Neural cell (in vitro differentiated cells): ENCODE measurements around the gene AHCYL1. TPM values are rescaled to one million over a fixed set of nuclear protein-coding genes. Genes with fewer than 3 reads are reported as not detected.

Experiments
- H2AFZ ChIP-seq: fragments of 200-600, 300-800 bp; sonication (generic), shearing (Covaris generic); 2 replicates; pipeline ENCODE4 v1.6.0; 2014; ENCODE audit warnings: low read depth, mild to moderate bottlenecking, antibody characterized with exemption, low read length, moderate library complexity
- H3F3A ChIP-seq: fragments of 200-600 bp; shearing (Covaris generic); 2 replicates; pipeline ENCODE4 v1.6.1; 2016; ENCODE audit warnings: mild to moderate bottlenecking, moderate library complexity, mixed read lengths, antibody characterized with exemption, low read length; ENCODE audit not compliant: insufficient read depth, poor library complexity, severe bottlenecking
- H3K27ac ChIP-seq: fragments of 200-600, 300-800 bp; sonication (generic), shearing (Covaris generic); 2 replicates; pipeline ENCODE4 v1.5.1; 2014; ENCODE audit warnings: mild to moderate bottlenecking, low read length, moderate library complexity
- H3K27me3 ChIP-seq: fragments of 300-800, 200-600 bp; sonication (generic), shearing (Covaris generic); 2 replicates; pipeline ENCODE4 v1.6.0; 2014; ENCODE audit warnings: mild to moderate bottlenecking, low read depth, low read length, moderate library complexity; ENCODE audit not compliant: insufficient read depth
- H3K36me3 ChIP-seq: fragments of 300-800, 200-600 bp; sonication (generic), shearing (Covaris generic); 2 replicates; pipeline ENCODE4 v1.5.1; 2014; ENCODE audit warnings: mild to moderate bottlenecking, antibody characterized with exemption, low read length, moderate library complexity; ENCODE audit not compliant: insufficient read depth
- H3K4me2 ChIP-seq: fragments of 300-800, 200-600 bp; sonication (generic), shearing (Covaris generic); 2 replicates; pipeline ENCODE4 v1.6.0; 2014; ENCODE audit warnings: mild to moderate bottlenecking, low read length
- H3K4me3 ChIP-seq: fragments of 300-800, 200-600 bp; sonication (generic), shearing (Covaris generic); 2 replicates; pipeline ENCODE4 v1.5.1; 2014; ENCODE audit warnings: mild to moderate bottlenecking, low read length, moderate library complexity
- H3K79me2 ChIP-seq: fragments of 200-600 bp; shearing (Covaris generic); replicated peaks from 2 replicates; pipeline ENCODE4 v1.6.0; 2014; ENCODE audit warnings: mild to moderate bottlenecking, low read length, moderate library complexity; ENCODE audit not compliant: insufficient read depth
- H3K9ac ChIP-seq: fragments of 300-800, 200-600 bp; sonication (generic), shearing (Covaris generic); 2 replicates; pipeline ENCODE4 v1.6.1; 2016; ENCODE audit warnings: mild to moderate bottlenecking, low read length, mixed read lengths
- H3K9me2 ChIP-seq: fragments of 200-600 bp; shearing (Covaris generic); 2 replicates; pipeline ENCODE4 v1.6.1; 2016; ENCODE audit warnings: mild to moderate bottlenecking, low read length, mixed read lengths; ENCODE audit not compliant: insufficient read depth
- H3K9me3 ChIP-seq: fragments of 200-600, 300-800 bp; sonication (generic), shearing (Covaris generic); 2 replicates; pipeline ENCODE4 v1.6.1; 2016; ENCODE audit warnings: mild to moderate bottlenecking, mixed run types, low read length, moderate library complexity, mixed read lengths
- H4K20me1 ChIP-seq: fragments of 200-600 bp; shearing (Covaris generic); 2 replicates; pipeline ENCODE4 v1.6.1; 2016; ENCODE audit warnings: mild to moderate bottlenecking, mixed run types; ENCODE audit not compliant: insufficient read depth
- CTCF ChIP-seq: fragments of 450-650 bp; IDR thresholded peaks from 2 replicates; pipeline ENCODE4 v1.5.1; 2014; ENCODE audit warnings: antibody characterized with exemption, mild to moderate bottlenecking, moderate library complexity; ENCODE audit not compliant: poor library complexity, severe bottlenecking
- EP300 ChIP-seq: fragments of 450-650 bp; conservative IDR thresholded peaks from 2 replicates; pipeline ENCODE4 v1.6.1; 2014; ENCODE audit warnings: antibody characterized with exemption, mild to moderate bottlenecking, moderate library complexity; ENCODE audit not compliant: poor library complexity, severe bottlenecking
- EZH2 ChIP-seq: fragments of 200-600, 300-800 bp; shearing (Covaris generic), sonication (generic); IDR thresholded peaks from 2 replicates; pipeline ENCODE4 v1.6.1; 2014; ENCODE audit warnings: antibody characterized with exemption, low read length, borderline replicate concordance, mild to moderate bottlenecking; ENCODE audit not compliant: insufficient read depth, poor library complexity, severe bottlenecking
- MXI1 ChIP-seq: fragments of 450-650 bp; conservative IDR thresholded peaks from 2 replicates; pipeline ENCODE4 v1.6.1; 2014; ENCODE audit warnings: antibody characterized with exemption, mild to moderate bottlenecking; ENCODE audit not compliant: poor library complexity, severe bottlenecking
- POLR2AphosphoS5 ChIP-seq: IDR thresholded peaks from 2 replicates; pipeline ENCODE4 v1.6.1; 2012
- RAD21 ChIP-seq: fragments of 450-650 bp; conservative IDR thresholded peaks from 2 replicates; pipeline ENCODE4 v1.6.1; 2014; ENCODE audit warnings: antibody characterized with exemption, mild to moderate bottlenecking, moderate library complexity
- REST ChIP-seq: IDR thresholded peaks from 2 replicates; pipeline ENCODE4 v1.6.1; 2012; ENCODE audit warnings: borderline replicate concordance
- SMC3 ChIP-seq: fragments of 450-650 bp; conservative IDR thresholded peaks from 2 replicates; pipeline ENCODE4 v1.6.1; 2014; ENCODE audit warnings: antibody characterized with exemption, mild to moderate bottlenecking, moderate library complexity; ENCODE audit not compliant: poor library complexity
- TAF1 ChIP-seq: IDR thresholded peaks from 2 replicates; pipeline ENCODE4 v1.6.1; 2012; ENCODE audit warnings: low read depth
- polyA plus RNA-seq: library from polyadenylated mRNA; depleted of rRNA; stranded (reverse); fragments of >200 nt; gene quantifications from 2 replicates; pipeline ENCODE4 v1.2.3, GENCODE V29; 2014

The AHCYL1 gene
- polyA plus RNA-seq, 1 donor from 2014 or later = 48.7 TPM

GRCh38 chr1:109948285-109948630 lies 36.3 kb upstream of the AHCYL1 start:
- H4K20me1 ChIP-seq = no peaks in the 10 kb centered on the region
- H3K79me2 ChIP-seq = no peaks in the 10 kb centered on the region
- no peaks in the 10 kb centered on the region for H3K9me3 ChIP-seq
- H3K36me3 ChIP-seq = no peaks in the 10 kb centered on the region
- no peak overlapping the region for H3K4me2 ChIP-seq
- H2AFZ ChIP-seq = no peak overlapping the region
- H3K27me3 ChIP-seq = no peaks in the 10 kb centered on the region
- H3K4me3 ChIP-seq = no peak overlapping the region
- TF ChIP-seq EP300 = no peak
- TF ChIP-seq CTCF = no peak
- TF ChIP-seq SMC3 = no peak
- TF ChIP-seq MXI1 = no peak
- TF ChIP-seq EZH2 = no peak
- TF ChIP-seq RAD21 = no peak
- no peak for TF ChIP-seq REST
- TF ChIP-seq TAF1 = no peak
- TF ChIP-seq POLR2AphosphoS5 = no peak
- no peak overlapping the region for H3K9ac ChIP-seq
- no peak overlapping the region for H3K27ac ChIP-seq
- H3F3A ChIP-seq = no peaks in the 10 kb centered on the region
- H3K9me2 ChIP-seq = no peaks in the 10 kb centered on the region

DNA sequence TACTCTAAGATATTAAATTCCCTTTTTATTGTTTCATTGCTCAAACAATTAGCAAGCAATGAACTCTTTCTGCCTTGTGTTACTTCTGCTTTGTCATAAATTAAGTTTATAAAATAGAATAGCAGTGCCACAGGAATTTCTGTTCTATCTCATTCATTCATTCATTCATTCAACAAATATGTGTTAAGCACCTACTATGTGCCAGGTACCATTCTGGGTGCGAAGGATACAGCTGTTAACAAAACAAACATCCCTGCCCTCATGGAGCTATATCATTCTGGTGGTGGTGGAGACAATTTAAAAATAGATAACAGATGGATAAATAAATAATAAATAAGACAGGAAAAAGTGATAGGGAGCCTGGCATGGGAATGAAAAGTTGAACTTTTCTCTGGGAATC lies 34.5 kb upstream of the AHCYL1 start:
- H3K79me2 ChIP-seq = no peaks in the 10 kb centered on the region
- no peak overlapping the region for H3K4me2 ChIP-seq
- no peaks in the 10 kb centered on the region for H3K9me3 ChIP-seq
- no peak overlapping the region for H2AFZ ChIP-seq
- H3K27me3 ChIP-seq = no peaks in the 10 kb centered on the region
- no peaks in the 10 kb centered on the region for H4K20me1 ChIP-seq
- no peaks in the 10 kb centered on the region for H3K36me3 ChIP-seq
- TF ChIP-seq POLR2AphosphoS5 = no peak
- no peak for TF ChIP-seq RAD21
- H3K4me3 ChIP-seq = no peak overlapping the region
- H3K27ac ChIP-seq = no peak overlapping the region
- no peaks in the 10 kb centered on the region for H3K9me2 ChIP-seq
- no peak overlapping the region for H3K9ac ChIP-seq
- H3F3A ChIP-seq = no peaks in the 10 kb centered on the region

DNA sequence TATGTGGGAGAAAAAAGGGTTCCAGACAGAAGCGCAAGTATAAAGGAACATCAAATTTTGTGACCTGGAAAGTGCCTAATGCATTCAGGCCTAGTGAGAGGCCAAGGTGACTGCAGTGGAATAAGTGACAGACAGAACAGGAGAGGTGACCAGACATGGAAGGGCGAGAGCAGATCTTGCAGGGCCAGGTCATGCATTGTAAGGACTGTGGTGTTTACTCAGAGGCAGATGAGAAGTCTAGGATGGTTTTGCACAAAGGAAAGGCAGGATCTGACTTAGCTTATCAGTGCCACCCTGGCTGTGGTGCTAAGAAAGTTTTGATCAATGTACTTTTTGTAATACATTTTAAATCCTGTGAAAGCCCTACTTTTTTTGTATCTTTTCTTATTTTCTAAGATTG lies 34.1 kb upstream of the AHCYL1 start:
- Histone ChIP-seq H3K27ac (no peak overlapping the region), H2AFZ (no peak overlapping the region), H3K27me3 (no peaks in the 10 kb centered on the region), H3K9me2 (no peaks in the 10 kb centered on the region), H3F3A (no peaks in the 10 kb centered on the region), H3K4me3 (no peak overlapping the region), H3K79me2 (no peaks in the 10 kb centered on the region), H3K9me3 (no peaks in the 10 kb centered on the region), H3K36me3 (no peaks in the 10 kb centered on the region), H4K20me1 (no peaks in the 10 kb centered on the region), H3K9ac (no peak overlapping the region), H3K4me2 (no peak overlapping the region)
- no peak for TF ChIP-seq SMC3
- TF ChIP-seq EP300 = no peak
- TF ChIP-seq TAF1 = no peak
- TF ChIP-seq CTCF = no peak
- TF ChIP-seq MXI1 = no peak
- no peak for TF ChIP-seq REST
- no peak for TF ChIP-seq EZH2
- TF ChIP-seq POLR2AphosphoS5 = no peak
- TF ChIP-seq RAD21 = no peak
